Naive B cell (primary cell): ENCODE results near the gene LSM2. TPM values are rescaled to one million over a fixed set of nuclear protein-coding genes. Genes with fewer than 3 reads are reported as not detected.

Experiments used
- ATAC-seq, 2 donors: fragments of 150-1000 bp; cut with Tn5 transposase; 2 replicates each; pipeline ENCODE4 v1.10.0; 2021; ENCODE audit warnings: low read depth in 2 of 2, mild to moderate bottlenecking in 2 of 2, moderate library complexity in 2 of 2
- DNase-seq: peaks from one replicate; pipeline ENCODE4 v3.0.0; 2022
- H3K27ac Mint-ChIP-seq, 6 donors: one replicate each; pipeline ENCODE4 v1.8.0; 2020 to 2022; ENCODE audit warnings: mild to moderate bottlenecking in 6 of 6, mixed read lengths in 6 of 6, moderate library complexity in 5 of 6, inconsistent platforms in 2 of 6
- H3K27me3 Mint-ChIP-seq, 3 donors: one replicate each; pipeline ENCODE4 v1.8.0; 2021 to 2022; ENCODE audit warnings: mixed read lengths in 3 of 3, mild to moderate bottlenecking in 1 of 3
- H3K36me3 Mint-ChIP-seq, 2 donors: one replicate each; pipeline ENCODE4 v1.8.0; 2020 to 2022; ENCODE audit warnings: mixed read lengths in 2 of 2, inconsistent platforms in 1 of 2, mild to moderate bottlenecking in 1 of 2
- H3K4me1 Mint-ChIP-seq, 3 donors: one replicate each; pipeline ENCODE4 v1.8.0; 2020 to 2022; ENCODE audit warnings: mixed read lengths in 3 of 3, inconsistent platforms in 1 of 3, mild to moderate bottlenecking in 1 of 3, moderate library complexity in 1 of 3
- H3K4me3 Mint-ChIP-seq, 8 donors: one replicate each; pipeline ENCODE4 v1.8.0; 2020 to 2022; ENCODE audit warnings: mild to moderate bottlenecking in 8 of 8, mixed read lengths in 8 of 8, moderate library complexity in 8 of 8, inconsistent platforms in 2 of 8
- H3K9me3 Mint-ChIP-seq, 7 donors: one replicate each; pipeline ENCODE4 v1.8.0; 2020 to 2022; ENCODE audit warnings: mixed read lengths in 7 of 7, mild to moderate bottlenecking in 5 of 7, inconsistent platforms in 2 of 7, moderate library complexity in 1 of 7
- polyA plus RNA-seq, 6 donors: library from polyadenylated mRNA; unstranded; fragments of 300-500 nt; fragmentation: Illumina TruSeq; gene quantifications; one replicate each; pipeline ENCODE4 v1.2.3, GENCODE V29; 2021; ENCODE audit warnings: low read depth in 6 of 6

The LSM2 gene
- polyA plus RNA-seq, 6 donors from 2014 or later, result 75.4 to 107 (median 92.4) TPM

GRCh38 chr6:31762356-31762755, 44.4 kb downstream of the LSM2 start, which contains the start of gene SAPCD1:
TSS of gene SAPCD1 (plus strand) at chr6:31762656. CDS start at chr6:31763055, 399 bp downstream.
- no peaks in the 10 kb centered on the region for H3K9me3 Mint-ChIP-seq
- H3K27ac Mint-ChIP-seq, result peak within 1 kb of the TSS in 1 of 6 donors; percentile 42
- H3K27me3 Mint-ChIP-seq, result no peaks in the 10 kb centered on the region
- DNase-seq, result no peak
- peaks cover 0 to 10% (median 0%) of the 10 kb centered on the region in 3 donors for H3K4me1 Mint-ChIP-seq
- ATAC-seq, result no peak
- H3K36me3 Mint-ChIP-seq, result peaks cover 0 to 23% of the 10 kb centered on the region in 2 donors
- peak within 1 kb of the TSS in 1 of 8 donors; percentile 76 for H3K4me3 Mint-ChIP-seq

DNA sequence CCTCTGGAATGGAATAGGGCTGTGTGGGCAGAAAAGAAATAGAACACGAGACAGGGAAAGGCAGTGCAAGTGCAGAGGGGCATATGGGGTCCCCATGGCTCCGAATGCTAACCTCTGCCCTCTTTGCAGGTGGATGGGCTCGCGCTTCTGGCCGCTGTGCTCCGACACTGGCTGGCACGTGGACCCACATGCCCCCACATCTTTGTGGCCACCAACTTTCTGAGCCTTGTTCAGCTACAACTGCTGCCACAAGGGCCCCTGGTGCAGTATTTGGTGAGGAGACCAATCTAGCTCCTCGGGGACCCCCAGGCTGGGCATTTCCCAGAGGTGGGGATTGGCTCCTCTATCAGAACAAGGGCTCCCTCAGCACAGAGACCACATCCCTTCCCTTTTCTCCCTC, 45.4 kb downstream of the LSM2 start:
- no peak overlapping the region for H3K4me3 Mint-ChIP-seq
- peak overlapping the region in 1 of 6 donors; percentile 72 for H3K27ac Mint-ChIP-seq
- H3K36me3 Mint-ChIP-seq, result peaks cover 0 to 23% of the 10 kb centered on the region in 2 donors
- H3K4me1 Mint-ChIP-seq, result peaks cover 0 to 10% (median 0%) of the 10 kb centered on the region in 3 donors
- H3K9me3 Mint-ChIP-seq, result no peaks in the 10 kb centered on the region
- ATAC-seq (no peak), DNase-seq (no peak)
- H3K27me3 Mint-ChIP-seq, result no peaks in the 10 kb centered on the region

- Mint-ChIP-seq H3K4me3 (no peak overlapping the region), H3K9me3 (no peaks in the 10 kb centered on the region), H3K36me3 (peaks cover 0 to 23% of the 10 kb centered on the region in 2 donors), H3K4me1 (peaks cover 0 to 10% (median 0%) of the 10 kb centered on the region in 3 donors), H3K27me3 (no peaks in the 10 kb centered on the region), H3K27ac (peak overlapping the region in 2 of 6 donors; percentile 31 to 72)
- ATAC-seq (no peak), DNase-seq (no peak)
Measured at GRCh38 chr6:31760790-31761189, 46.0 kb downstream of the LSM2 start.

- no peak overlapping the region for H3K4me3 Mint-ChIP-seq
- H3K4me1 Mint-ChIP-seq, result peaks cover 0 to 10% (median 0%) of the 10 kb centered on the region in 3 donors
- H3K36me3 Mint-ChIP-seq, result peaks cover 0 to 23% of the 10 kb centered on the region in 2 donors
- DNase-seq (no peak), ATAC-seq (no peak)
- H3K27me3 Mint-ChIP-seq, result no peaks in the 10 kb centered on the region
- no peak overlapping the region for H3K27ac Mint-ChIP-seq
- H3K9me3 Mint-ChIP-seq, result no peaks in the 10 kb centered on the region
Measured at GRCh38 chr6:31758281-31758680, 48.5 kb downstream of the LSM2 start.

DNA sequence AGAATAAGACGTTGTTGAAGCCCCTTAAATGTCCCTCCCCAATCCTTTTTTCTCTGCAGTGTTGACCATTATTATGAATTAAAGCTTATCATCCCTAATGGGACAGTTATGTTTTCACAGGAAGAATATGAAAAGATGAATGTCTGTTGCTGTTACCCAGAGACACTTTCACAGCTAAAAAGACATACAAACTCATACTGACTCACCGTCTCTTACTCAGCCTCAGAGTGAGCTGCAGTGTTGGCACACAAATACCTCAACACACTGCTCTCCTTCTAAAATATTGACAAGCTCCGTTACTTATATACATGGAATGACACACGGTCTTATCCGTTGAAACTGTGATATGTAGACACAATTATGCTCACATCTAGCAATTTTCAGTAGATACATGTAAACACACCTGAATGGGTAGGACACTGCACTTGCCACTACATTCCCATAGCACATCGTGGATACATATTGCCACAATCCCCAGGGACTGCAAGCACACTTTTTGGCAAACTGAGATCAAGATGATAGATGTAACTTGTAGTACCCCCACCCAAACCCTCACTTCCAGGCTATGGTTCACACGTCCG, 53.9 kb downstream of the LSM2 start:
- H3K27ac Mint-ChIP-seq, result no peak overlapping the region
- H3K4me1 Mint-ChIP-seq, result no peaks in the 10 kb centered on the region
- no peak for ATAC-seq
- peaks cover 0 to under 1% of the 10 kb centered on the region in 2 donors for H3K36me3 Mint-ChIP-seq
- no peak overlapping the region for H3K4me3 Mint-ChIP-seq
- H3K27me3 Mint-ChIP-seq, result no peaks in the 10 kb centered on the region
- no peak for DNase-seq
- H3K9me3 Mint-ChIP-seq, result no peaks in the 10 kb centered on the region

DNA sequence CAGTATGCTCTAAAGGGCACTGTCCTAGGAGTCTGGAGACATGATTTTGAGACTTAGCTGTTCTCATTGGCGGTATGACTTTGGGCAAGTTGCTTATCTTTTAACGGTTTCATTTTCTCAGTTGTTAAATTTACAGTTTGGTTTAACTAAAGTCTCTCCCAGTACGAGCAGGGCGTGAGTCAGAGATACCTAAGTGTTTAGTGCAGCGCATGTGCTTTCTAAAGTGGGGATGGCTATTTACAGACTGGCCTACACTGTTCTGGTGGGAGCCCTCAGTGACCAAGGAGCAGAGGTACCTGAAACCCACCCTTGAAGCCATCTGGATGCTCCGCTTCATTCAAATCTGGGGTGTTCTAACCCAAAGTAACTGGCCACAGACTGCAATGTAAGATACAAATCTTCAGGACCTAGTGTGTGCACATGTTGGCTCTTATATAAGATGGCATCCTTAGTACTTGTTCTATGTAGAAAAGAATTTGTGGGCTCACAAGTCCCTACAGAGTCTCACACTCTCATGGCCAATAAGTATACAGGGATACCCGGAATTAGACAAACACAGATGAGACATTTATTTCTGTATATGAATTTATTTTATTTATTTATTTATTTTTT, 56.2 kb downstream of the LSM2 start:
- ATAC-seq (no peak), DNase-seq (no peak)
- no peak overlapping the region for H3K27ac Mint-ChIP-seq
- H3K27me3 Mint-ChIP-seq, result no peaks in the 10 kb centered on the region
- no peak overlapping the region for H3K4me3 Mint-ChIP-seq
- no peaks in the 10 kb centered on the region for H3K9me3 Mint-ChIP-seq
- H3K4me1 Mint-ChIP-seq, result no peaks in the 10 kb centered on the region
- no peaks in the 10 kb centered on the region for H3K36me3 Mint-ChIP-seq

- Mint-ChIP-seq H3K4me1 (no peaks in the 10 kb centered on the region), H3K4me3 (peak overlapping the region in 1 of 8 donors; percentile 5), H3K9me3 (no peaks in the 10 kb centered on the region), H3K27ac (peak overlapping the region in 1 of 6 donors; percentile 22), H3K36me3 (no peaks in the 10 kb centered on the region), H3K27me3 (no peaks in the 10 kb centered on the region)
- ATAC-seq (no peak), DNase-seq (no peak)
Measured at GRCh38 chr6:31749301-31750036, 57.3 kb downstream of the LSM2 start.

Other genes with a start within 250 kb of the LSM2 start
- gene LTA, start 234.7 kb downstream of the LSM2 start, polyA plus RNA-seq, result 10 to 100 TPM in 5 of 6 donors, 1 to 10 TPM in 1; 6.6 to 26.0 (median 19.4) TPM
- gene TNF, start 231.4 kb downstream of the LSM2 start, polyA plus RNA-seq, result 1 to 10 TPM; 1.1 to 5.2 (median 2.6) TPM
- gene LTB, start 224.5 kb downstream of the LSM2 start, polyA plus RNA-seq, result 1,000 to 10,000 TPM; 1,940 to 3,141 (median 2,206) TPM
- gene LST1, start 220.7 kb downstream of the LSM2 start, polyA plus RNA-seq, result 10 to 100 TPM; 28.2 to 78.2 (median 35.2) TPM
- 100 to 1,000 TPM in 5 of 6 donors, 10 to 100 TPM in 1; 84.4 to 158 (median 108) TPM for gene NCR3, start 214.0 kb downstream of the LSM2 start, polyA plus RNA-seq
- gene AIF1, start 191.7 kb downstream of the LSM2 start, polyA plus RNA-seq, result 10 to 100 TPM in 1 of 6 donors, 1 to 10 TPM in 4, under 1 TPM in 1; 0.50 to 14.4 (median 3.5) TPM
- 10 to 100 TPM in 1 of 6 donors, 1 to 10 TPM in 4, under 1 TPM in 1; 0.70 to 11.3 (median 6.3) TPM for gene PRRC2A, start 186.3 kb downstream of the LSM2 start, polyA plus RNA-seq
- 10 to 100 TPM; 20.1 to 27.0 (median 24.2) TPM for gene BAG6, start 154.3 kb downstream of the LSM2 start, polyA plus RNA-seq
- gene APOM, start 151.1 kb downstream of the LSM2 start, polyA plus RNA-seq, result 10 to 100 TPM in 4 of 6 donors, 1 to 10 TPM in 2; 7.6 to 19.6 (median 13.7) TPM
- gene C6orf47, start 146.2 kb downstream of the LSM2 start, polyA plus RNA-seq, result 10 to 100 TPM; 16.8 to 39.9 (median 28.4) TPM
- 10 to 100 TPM; 18.5 to 27.8 (median 23.5) TPM for gene GPANK1, start 142.0 kb downstream of the LSM2 start, polyA plus RNA-seq
- gene CSNK2B, start 140.9 kb downstream of the LSM2 start, polyA plus RNA-seq, result 100 to 1,000 TPM; 279 to 299 (median 286) TPM
- gene LY6G5B, start 137.0 kb downstream of the LSM2 start, polyA plus RNA-seq, result under 1 TPM in 3 of 6 donors, not detected in 3; 0.23 to 0.87 (median 0.50) TPM
- 1 to 10 TPM in 1 of 6 donors, under 1 TPM in 3, not detected in 2; 0.48 to 1.6 (median 0.92) TPM for gene LY6G5C, start 125.9 kb downstream of the LSM2 start, polyA plus RNA-seq
- gene ABHD16A, start 103.6 kb downstream of the LSM2 start, polyA plus RNA-seq, result 10 to 100 TPM; 27.3 to 45.3 (median 33.4) TPM
- gene LY6G6F, start 100.1 kb downstream of the LSM2 start, polyA plus RNA-seq, result 1 to 10 TPM in 1 of 6 donors, under 1 TPM in 2, not detected in 3; 0.60 to 1.8 (median 0.75) TPM
- gene LY6G6D, start 91.6 kb downstream of the LSM2 start, polyA plus RNA-seq, result not detected
- gene LY6G6C, start 85.2 kb downstream of the LSM2 start, polyA plus RNA-seq, result not detected
- 1 to 10 TPM in 5 of 6 donors, not detected in 1; 3.0 to 5.1 (median 3.7) TPM for gene MPIG6B, start 83.6 kb downstream of the LSM2 start, polyA plus RNA-seq
- gene DDAH2, start 77.7 kb downstream of the LSM2 start, polyA plus RNA-seq, result 10 to 100 TPM; 57.1 to 87.6 (median 82.1) TPM
- 100 to 1,000 TPM; 536 to 743 (median 628) TPM for gene CLIC1, start 70.4 kb downstream of the LSM2 start, polyA plus RNA-seq
- 1 to 10 TPM in 5 of 6 donors, not detected in 1; 1.9 to 9.3 (median 2.6) TPM for gene MSH5, start 67.0 kb downstream of the LSM2 start, polyA plus RNA-seq
- gene SAPCD1, start 44.3 kb downstream of the LSM2 start, polyA plus RNA-seq, result under 1 TPM in 1 of 6 donors, not detected in 5; 0.96 TPM
- under 1 TPM in 2 of 6 donors, not detected in 4; 0.13 to 0.29 TPM for gene VWA7, start 29.6 kb downstream of the LSM2 start, polyA plus RNA-seq
- 10 to 100 TPM; 42.2 to 70.6 (median 50.3) TPM for gene VARS1, start 11.2 kb downstream of the LSM2 start, polyA plus RNA-seq
- 1 to 10 TPM in 1 of 6 donors, under 1 TPM in 4, not detected in 1; 0.45 to 1.4 (median 0.71) TPM for gene HSPA1L, start 8.3 kb upstream of the LSM2 start, polyA plus RNA-seq
- 10 to 100 TPM in 2 of 6 donors, 1 to 10 TPM in 3, under 1 TPM in 1; 0.23 to 12.1 (median 7.9) TPM for gene HSPA1A, start 8.6 kb upstream of the LSM2 start, polyA plus RNA-seq
- gene HSPA1B, start 20.8 kb upstream of the LSM2 start, polyA plus RNA-seq, result 1 to 10 TPM; 1.1 to 2.8 (median 1.8) TPM
- gene NEU1, start 55.9 kb upstream of the LSM2 start, polyA plus RNA-seq, result 10 to 100 TPM; 10.9 to 19.5 (median 18.2) TPM
- not detected for gene SLC44A4, start 72.0 kb upstream of the LSM2 start, polyA plus RNA-seq
- gene EHMT2, start 90.7 kb upstream of the LSM2 start, polyA plus RNA-seq, result 10 to 100 TPM; 29.9 to 50.7 (median 35.9) TPM
- under 1 TPM in 1 of 6 donors, not detected in 5; 0.20 TPM for gene ZBTB12, start 95.1 kb upstream of the LSM2 start, polyA plus RNA-seq
- under 1 TPM in 1 of 6 donors, not detected in 5; 0.31 TPM for gene C2, start 120.8 kb upstream of the LSM2 start, polyA plus RNA-seq
- gene CFB, start 139.1 kb upstream of the LSM2 start, polyA plus RNA-seq, result 1 to 10 TPM in 3 of 6 donors, under 1 TPM in 1, not detected in 2; 0.68 to 1.6 (median 1.1) TPM
- 100 to 1,000 TPM in 1 of 6 donors, 10 to 100 TPM in 5; 59.1 to 104 (median 65.3) TPM for gene NELFE, start 152.0 kb upstream of the LSM2 start, polyA plus RNA-seq
- 10 to 100 TPM; 10.7 to 21.0 (median 18.1) TPM for gene SKIC2, start 152.2 kb upstream of the LSM2 start, polyA plus RNA-seq
- 10 to 100 TPM; 15.5 to 24.0 (median 20.5) TPM for gene DXO, start 165.2 kb upstream of the LSM2 start, polyA plus RNA-seq
- gene C4A, start 175.1 kb upstream of the LSM2 start, polyA plus RNA-seq, result under 1 TPM in 3 of 6 donors, not detected in 3; 0.27 to 0.54 (median 0.29) TPM
- 1 to 10 TPM in 1 of 6 donors, under 1 TPM in 1, not detected in 4; 0.60 to 1.0 TPM for gene C4B, start 207.8 kb upstream of the LSM2 start, polyA plus RNA-seq
- not detected for gene CYP21A2, start 231.4 kb upstream of the LSM2 start, polyA plus RNA-seq